ENCODE measurements around the gene TUBGCP3. TPM values are rescaled to one million over a fixed set of nuclear protein-coding genes. Genes with fewer than 3 reads are reported as not detected.
A peak's percentile ranks its signal among the peaks of the same experiment; 100 is the strongest.

TUBGCP3 gene
- total and polyA plus RNA-seq, 2 donors from 2014 or later: 9.1 to 33.2 TPM

DNA sequence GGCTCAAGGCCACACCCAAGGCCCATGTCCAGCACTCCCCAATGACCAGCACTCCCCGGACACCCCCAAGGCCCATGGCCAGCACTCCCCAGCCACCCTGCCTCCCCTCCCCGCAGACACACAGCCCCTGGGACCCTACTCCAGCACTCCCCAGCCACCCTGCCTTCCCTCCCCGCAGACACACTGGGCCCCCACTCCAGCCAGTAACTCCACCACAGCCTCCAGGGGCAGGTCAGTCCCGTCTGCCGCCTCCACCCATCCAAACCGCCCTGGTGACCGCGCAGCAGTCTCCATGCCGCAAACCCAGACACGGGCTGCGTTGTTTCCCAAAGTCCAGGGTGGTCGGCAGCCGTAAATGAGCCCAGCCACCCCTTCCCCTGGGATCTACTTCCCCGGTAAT, 141.1 kb downstream of the TUBGCP3 start:
- H3K9me3 ChIP-seq (ENCODE audit: control insufficient read depth in 2 of 3, insufficient read depth in 1 of 3, low read length in 3 of 3): no peaks in the 10 kb centered on the region
- H3K9ac ChIP-seq (ENCODE audit: low read length in 3 of 3): no peak overlapping the region
- no peak overlapping the region for H3K4me3 ChIP-seq (ENCODE audit: low read length in 3 of 3)
- intact Hi-C loops (cut with DNase I): loop anchor here (10.0 kb wide), 1 partner anchor 972 kb away; no protein-coding TSS in a partner anchor
- FAIRE-seq: no peak
- H3K4me1 ChIP-seq (ENCODE audit: control insufficient read depth in 2 of 3, insufficient read depth in 2 of 3, low read depth in 1 of 3, low read length in 3 of 3): no peaks in the 10 kb centered on the region
- no peaks in the 10 kb centered on the region for H3K36me3 ChIP-seq (ENCODE audit: control insufficient read depth in 2 of 3, insufficient read depth in 3 of 3, low read length in 3 of 3)
- no peak overlapping the region for H3K27ac ChIP-seq (ENCODE audit: low read depth in 2 of 2, low read length in 2 of 2)
- peaks cover 5% of the 10 kb centered on the region for H3K27me3 ChIP-seq (ENCODE audit: control insufficient read depth, insufficient read depth, low read length)
- peak in 1 of 5 donors; percentile 55 for DNase-seq
- TF ChIP-seq, protein P1, sequence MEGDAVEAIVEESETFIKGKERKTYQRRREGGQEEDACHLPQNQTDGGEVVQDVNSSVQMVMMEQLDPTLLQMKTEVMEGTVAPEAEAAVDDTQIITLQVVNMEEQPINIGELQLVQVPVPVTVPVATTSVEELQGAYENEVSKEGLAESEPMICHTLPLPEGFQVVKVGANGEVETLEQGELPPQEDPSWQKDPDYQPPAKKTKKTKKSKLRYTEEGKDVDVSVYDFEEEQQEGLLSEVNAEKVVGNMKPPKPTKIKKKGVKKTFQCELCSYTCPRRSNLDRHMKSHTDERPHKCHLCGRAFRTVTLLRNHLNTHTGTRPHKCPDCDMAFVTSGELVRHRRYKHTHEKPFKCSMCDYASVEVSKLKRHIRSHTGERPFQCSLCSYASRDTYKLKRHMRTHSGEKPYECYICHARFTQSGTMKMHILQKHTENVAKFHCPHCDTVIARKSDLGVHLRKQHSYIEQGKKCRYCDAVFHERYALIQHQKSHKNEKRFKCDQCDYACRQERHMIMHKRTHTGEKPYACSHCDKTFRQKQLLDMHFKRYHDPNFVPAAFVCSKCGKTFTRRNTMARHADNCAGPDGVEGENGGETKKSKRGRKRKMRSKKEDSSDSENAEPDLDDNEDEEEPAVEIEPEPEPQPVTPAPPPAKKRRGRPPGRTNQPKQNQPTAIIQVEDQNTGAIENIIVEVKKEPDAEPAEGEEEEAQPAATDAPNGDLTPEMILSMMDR (IDR thresholded peaks at IDR 0.05; ENCODE audit: borderline replicate concordance, extremely low read depth, insufficient read depth): no peak

DNA sequence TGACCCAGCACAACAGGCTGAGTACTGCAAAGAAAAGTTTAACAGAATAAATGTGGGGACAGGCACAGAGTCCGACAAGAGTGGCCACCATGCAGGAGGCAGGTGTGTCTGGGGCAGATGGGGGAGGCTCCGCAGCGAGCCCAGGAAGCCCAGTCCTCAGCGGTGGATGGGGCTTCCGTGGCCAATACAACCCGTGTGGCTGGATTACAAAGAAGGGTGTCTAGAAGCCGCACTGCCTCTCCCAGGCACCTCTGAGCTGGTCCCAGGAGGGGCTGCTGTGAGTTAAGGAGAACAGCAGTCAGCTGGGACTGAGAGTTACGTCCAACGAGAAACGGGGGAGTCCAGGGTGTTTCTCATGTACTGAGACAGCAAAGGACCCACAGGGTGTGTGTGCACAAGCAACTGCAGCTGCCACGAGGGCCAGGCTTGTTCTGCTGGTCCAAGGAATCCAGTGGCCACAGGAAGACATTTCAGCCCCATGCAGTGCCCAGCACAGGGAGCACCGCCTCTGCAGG, 141.5 kb downstream of the TUBGCP3 start:
- intact Hi-C loops (cut with DNase I): loop anchor here (10.0 kb wide), 1 partner anchor 972 kb away; no protein-coding TSS in a partner anchor
- H3K27ac ChIP-seq (ENCODE audit: low read depth in 2 of 2, low read length in 2 of 2): no peak overlapping the region
- H3K4me1 ChIP-seq (ENCODE audit: control insufficient read depth in 2 of 3, insufficient read depth in 2 of 3, low read depth in 1 of 3, low read length in 3 of 3): no peaks in the 10 kb centered on the region
- peaks cover 5% of the 10 kb centered on the region for H3K27me3 ChIP-seq (ENCODE audit: control insufficient read depth, insufficient read depth, low read length)
- DNase-seq: peak in 2 of 5 donors; percentile 26 to 27
- no peaks in the 10 kb centered on the region for H3K36me3 ChIP-seq (ENCODE audit: control insufficient read depth in 2 of 3, insufficient read depth in 3 of 3, low read length in 3 of 3)
- H3K9ac ChIP-seq (ENCODE audit: low read length in 3 of 3): no peak overlapping the region
- FAIRE-seq: no peak
- H3K9me3 ChIP-seq (ENCODE audit: control insufficient read depth in 2 of 3, insufficient read depth in 1 of 3, low read length in 3 of 3): no peaks in the 10 kb centered on the region
- TF ChIP-seq, protein P1 (IDR thresholded peaks at IDR 0.05; ENCODE audit: borderline replicate concordance, extremely low read depth, insufficient read depth): no peak
- no peak overlapping the region for H3K4me3 ChIP-seq (ENCODE audit: low read length in 3 of 3)

DNA sequence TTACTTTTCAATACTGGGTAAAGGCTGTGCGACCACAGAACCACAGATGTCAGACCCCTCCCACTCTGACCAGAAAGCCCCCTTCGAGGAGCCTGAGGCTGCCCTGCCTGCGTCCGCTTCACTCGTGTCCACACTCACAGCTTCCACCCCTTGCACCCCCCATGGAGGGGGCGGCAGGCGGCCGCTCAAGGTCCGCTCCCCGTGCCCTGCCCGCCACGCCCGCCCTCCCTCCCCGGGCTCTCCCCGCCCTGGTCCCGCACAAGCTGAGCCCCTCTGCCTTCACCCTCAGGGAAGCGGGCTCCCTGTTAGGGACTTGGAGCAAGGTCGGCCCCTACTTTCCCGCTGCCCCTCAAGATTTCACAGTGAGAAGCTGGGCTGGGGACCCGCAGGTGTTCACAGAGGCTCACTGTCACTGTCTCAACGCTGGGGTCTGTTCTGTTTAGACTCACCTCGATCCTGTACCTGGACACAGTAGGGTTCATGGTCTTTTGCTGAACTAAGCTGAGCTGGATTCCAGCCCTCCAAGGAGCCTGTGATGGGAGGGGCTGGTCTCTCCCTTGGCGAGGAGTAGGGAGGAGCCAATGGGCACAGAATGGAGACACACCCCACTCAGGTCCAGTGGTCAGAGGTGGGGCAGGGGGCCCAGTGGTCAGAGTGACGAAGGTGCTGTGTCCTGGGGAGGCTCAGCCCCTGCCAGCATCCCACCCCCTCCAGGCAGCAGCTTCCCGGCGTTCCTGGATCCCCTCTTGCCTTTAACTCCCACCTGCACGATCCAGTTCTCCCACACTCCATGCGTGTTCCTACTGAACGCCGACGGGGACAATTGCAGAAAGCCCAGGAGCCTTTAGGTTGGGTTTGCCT, 142.3 kb downstream of the TUBGCP3 start:
- Histone ChIP-seq H3K4me1 (ENCODE audit: control insufficient read depth in 2 of 3, insufficient read depth in 2 of 3, low read depth in 1 of 3, low read length in 3 of 3) (no peaks in the 10 kb centered on the region), H3K9me3 (ENCODE audit: control insufficient read depth in 2 of 3, insufficient read depth in 1 of 3, low read length in 3 of 3) (no peaks in the 10 kb centered on the region), H3K27me3 (ENCODE audit: control insufficient read depth, insufficient read depth, low read length) (peaks cover 5% of the 10 kb centered on the region), H3K4me3 (ENCODE audit: low read length in 3 of 3) (no peak overlapping the region), H3K27ac (ENCODE audit: low read depth in 2 of 2, low read length in 2 of 2) (no peak overlapping the region), H3K9ac (ENCODE audit: low read length in 3 of 3) (no peak overlapping the region), H3K36me3 (ENCODE audit: control insufficient read depth in 2 of 3, insufficient read depth in 3 of 3, low read length in 3 of 3) (no peaks in the 10 kb centered on the region)
- FAIRE-seq: no peak
- DNase-seq: peak in 2 of 5 donors; percentile 48 to 61
- TF ChIP-seq, protein P1 (IDR thresholded peaks at IDR 0.05; ENCODE audit: borderline replicate concordance, extremely low read depth, insufficient read depth): no peak
- intact Hi-C loops (cut with DNase I): loop anchor here (10.0 kb wide), 1 partner anchor 971 kb away; no protein-coding TSS in a partner anchor
